Non-pigmented ciliary epithelial cell (primary cell): Measurements from ENCODE around the gene SP1.
"Not testable (repeated sequence)": the region's sequence is repeated elsewhere in the genome, so short reads cannot be mapped to it uniquely, and the experiment has no call there.

Source experiments
- DNase-seq: peaks from one replicate; pipeline ENCODE4 v3.0.0-alpha.2; 2010; ENCODE audit warnings: low read depth

The SP1 gene

GRCh38 chr12:53358836-53359419 lies 21.0 kb upstream of the SP1 start:
- no peak for DNase-seq

GRCh38 chr12:53361638-53362037 lies 18.3 kb upstream of the SP1 start:
- not testable (repeated sequence) for DNase-seq

GRCh38 chr12:53365245-53365904 lies 14.6 kb upstream of the SP1 start:
- no peak for DNase-seq

- DNase-seq, result not testable (repeated sequence)
Observed at GRCh38 chr12:53373554-53374133, 6.3 kb upstream of the SP1 start.

GRCh38 chr12:53374277-53374676 lies 5.7 kb upstream of the SP1 start:
- not testable (repeated sequence) for DNase-seq

- no peak for DNase-seq
Observed at GRCh38 chr12:53376747-53377146, 3.2 kb upstream of the SP1 start.

GRCh38 chr12:53378222-53378621 lies 1.8 kb upstream of the SP1 start:
- no peak for DNase-seq

- no peak for DNase-seq
Observed at GRCh38 chr12:53378724-53379388, 1.1 kb upstream of the SP1 start.

- DNase-seq, result peak; percentile 100
Observed at GRCh38 chr12:53379389-53380103, 430 bp upstream of the SP1 start.

GRCh38 chr12:53380794-53381730 lies 1.1 kb downstream of the SP1 start:
- DNase-seq, result no peak

GRCh38 chr12:53381731-53382630 lies 2.0 kb downstream of the SP1 start:
- DNase-seq, result no peak

GRCh38 chr12:53383258-53383657 lies 3.3 kb downstream of the SP1 start:
- DNase-seq, result no peak

GRCh38 chr12:53386381-53386780 lies 6.4 kb downstream of the SP1 start:
- not testable (repeated sequence) for DNase-seq

- no peak for DNase-seq
Observed at GRCh38 chr12:53388932-53389331, 9.0 kb downstream of the SP1 start.

- DNase-seq, result no peak
Observed at GRCh38 chr12:53389702-53390101, 9.7 kb downstream of the SP1 start.

GRCh38 chr12:53391724-53392123 lies 11.7 kb downstream of the SP1 start:
- DNase-seq, result no peak

GRCh38 chr12:53399896-53400295 lies 19.9 kb downstream of the SP1 start:
- no peak for DNase-seq

- not testable (repeated sequence) for DNase-seq
Observed at GRCh38 chr12:53402351-53402750, 22.4 kb downstream of the SP1 start.

- no peak for DNase-seq
Observed at GRCh38 chr12:53402871-53403270, 22.9 kb downstream of the SP1 start.

GRCh38 chr12:53410951-53411350 lies 31.0 kb downstream of the SP1 start:
- DNase-seq, result no peak
